Right kidney (tissue), 1 donor: ENCODE data around the gene CNTFR.

Source experiments
- DNase-seq: peaks from one replicate; pipeline ENCODE4 v3.0.0-alpha.2; 2016

The CNTFR gene

DNA sequence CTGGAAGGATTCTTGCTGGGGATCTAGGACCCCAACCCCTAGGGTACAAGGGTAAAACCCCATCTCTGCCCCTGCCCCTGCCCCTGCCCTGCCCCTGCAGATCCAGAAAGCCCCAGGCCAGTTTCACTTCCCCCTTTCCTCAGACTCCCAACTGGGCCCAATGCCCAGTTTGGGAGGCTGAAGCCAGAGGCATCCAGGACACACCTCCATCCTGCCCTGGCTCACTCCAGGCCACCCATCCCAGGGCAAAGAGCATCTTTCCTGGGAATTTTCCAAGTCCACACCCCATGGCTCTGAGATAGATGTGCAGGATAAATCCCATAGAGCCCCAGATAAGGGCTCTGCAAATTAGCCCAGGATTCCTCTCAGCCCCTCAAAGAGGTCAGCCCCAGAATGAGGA is 17.4 kb downstream of the CNTFR start:
- no peak for DNase-seq

DNA sequence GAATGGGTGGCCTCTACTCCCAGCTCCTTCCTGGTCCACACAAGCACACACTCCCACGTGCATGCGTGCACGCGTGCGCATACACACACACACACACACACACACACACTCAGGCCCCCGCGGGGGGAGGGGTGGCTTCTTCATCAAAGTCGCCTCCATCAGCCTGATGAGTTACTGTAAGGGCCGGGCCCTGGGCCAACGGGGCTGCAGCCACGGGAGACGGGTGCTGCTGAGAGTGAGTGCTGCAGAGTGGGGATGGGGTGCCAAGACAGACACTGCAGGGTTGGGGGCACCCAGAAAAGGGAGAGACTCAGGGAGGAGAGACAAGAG is 18.1 kb downstream of the CNTFR start:
- no peak for DNase-seq

DNA sequence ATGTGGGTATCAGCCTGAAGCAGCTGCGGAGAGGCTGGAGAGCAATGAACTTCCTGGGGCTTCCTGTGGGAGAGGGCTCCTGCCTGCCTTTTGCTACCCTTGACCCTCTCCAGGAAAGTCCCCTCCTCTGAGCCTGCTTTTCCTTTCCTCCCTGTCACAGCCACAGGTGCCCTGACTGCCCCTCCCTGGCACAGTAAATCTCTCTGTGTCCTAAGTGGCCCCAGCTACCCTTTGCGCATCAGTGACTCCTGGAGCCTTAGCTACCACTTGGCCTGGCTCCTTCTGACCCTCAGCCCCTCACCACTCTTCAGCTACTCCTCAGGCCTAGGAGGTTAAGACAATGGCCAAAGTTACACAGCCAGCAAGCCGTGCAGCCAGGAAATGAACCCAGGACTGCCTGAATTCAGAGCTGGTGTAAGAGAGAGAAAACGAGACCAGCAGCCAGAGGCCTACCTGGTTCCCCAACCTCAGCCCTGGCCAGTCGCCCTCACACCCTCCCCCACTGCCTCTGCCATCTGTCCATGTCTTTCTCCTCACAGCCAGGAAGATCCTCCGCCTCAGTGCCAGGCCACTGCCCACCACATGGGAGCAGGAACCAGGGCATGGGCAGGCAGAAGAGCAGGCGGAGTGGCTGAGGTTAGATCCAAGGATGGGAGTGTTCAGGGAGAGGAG is 18.6 kb downstream of the CNTFR start:
- no peak for DNase-seq

DNA sequence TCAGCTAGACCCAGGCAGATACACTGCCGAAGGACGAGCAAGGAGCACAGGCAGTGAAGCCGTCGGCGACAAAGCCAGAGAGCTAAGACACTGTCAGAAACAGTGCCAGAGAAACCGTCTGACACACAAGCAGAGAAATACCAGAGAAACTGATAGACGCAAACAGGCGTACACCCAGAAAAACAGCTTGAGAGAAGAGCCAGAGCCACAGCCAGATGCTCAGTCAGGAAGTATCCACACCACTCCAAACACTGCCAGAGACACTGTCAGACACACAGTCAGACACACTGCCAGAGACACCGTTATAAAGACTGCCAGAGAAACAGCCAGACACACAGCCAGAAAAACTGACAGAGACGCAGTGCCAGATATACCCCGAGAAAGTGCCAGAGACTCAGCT is 19.1 kb downstream of the CNTFR start:
- DNase-seq = no peak

DNA sequence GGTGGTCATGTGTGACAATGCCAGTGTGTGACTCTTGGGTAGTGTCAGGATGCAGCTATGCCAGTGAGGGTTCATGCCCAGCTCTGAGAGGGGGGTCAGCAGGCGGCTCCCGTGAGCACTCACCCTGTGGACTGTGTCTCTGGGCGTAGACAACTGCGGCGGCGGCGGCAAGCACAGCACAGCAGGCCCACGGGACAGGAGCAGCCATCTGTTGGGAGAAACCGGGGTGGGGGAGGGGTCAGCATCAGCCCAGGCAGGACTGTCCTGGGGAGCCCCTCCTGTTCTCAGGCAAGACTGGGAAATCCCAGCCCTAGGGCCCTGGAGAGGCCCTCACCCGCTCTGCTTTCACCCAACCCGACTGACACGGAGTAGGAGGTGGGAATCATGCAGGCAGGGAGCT is 20.8 kb downstream of the CNTFR start:
- no peak for DNase-seq

DNA sequence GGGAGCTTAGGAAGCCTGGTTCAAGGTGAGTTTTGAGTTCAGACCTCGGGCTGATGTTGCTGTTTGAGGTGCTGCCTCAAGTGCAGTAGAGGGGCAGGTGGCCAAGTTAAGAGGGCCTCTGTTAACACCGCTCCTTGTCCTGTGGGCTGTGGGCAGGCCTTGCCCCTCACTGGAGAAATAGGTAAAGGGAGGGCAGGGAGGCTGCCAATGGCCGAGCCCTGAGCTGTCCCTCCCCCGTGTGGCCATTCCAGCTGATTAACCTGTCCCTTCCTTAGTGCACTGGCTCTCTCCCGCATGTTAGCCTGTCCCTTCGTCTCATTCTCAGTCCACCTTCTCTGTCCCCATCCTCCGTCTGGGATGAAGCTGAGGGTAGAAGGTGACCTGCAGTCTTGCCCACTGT is 21.4 kb downstream of the CNTFR start:
- DNase-seq = no peak

GRCh38 chr9:34566972-34567371 is 22.6 kb downstream of the CNTFR start:
- DNase-seq = no peak

- no peak for DNase-seq
Observed at GRCh38 chr9:34566322-34566721, 23.2 kb downstream of the CNTFR start.

DNA sequence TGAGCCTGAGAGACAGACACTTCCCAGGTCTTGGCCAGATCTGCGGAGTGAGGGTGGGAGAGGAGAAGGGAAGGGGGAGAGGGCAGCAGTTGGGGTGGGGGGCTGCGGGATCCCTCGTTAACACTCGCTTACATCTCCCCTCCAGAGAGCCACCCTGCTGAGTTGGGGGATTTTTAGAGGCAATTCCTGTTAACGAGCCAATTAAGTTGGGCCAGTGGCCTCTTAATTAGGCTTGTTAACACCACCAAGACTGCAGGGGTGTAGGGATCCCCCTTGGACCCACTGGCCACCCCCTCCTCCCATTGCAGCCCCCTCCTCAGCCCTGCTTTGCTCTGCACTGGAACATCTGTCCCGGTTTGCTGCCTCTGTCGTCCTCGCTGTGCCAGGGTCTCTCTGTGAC is 23.7 kb downstream of the CNTFR start:
- DNase-seq = no peak

DNA sequence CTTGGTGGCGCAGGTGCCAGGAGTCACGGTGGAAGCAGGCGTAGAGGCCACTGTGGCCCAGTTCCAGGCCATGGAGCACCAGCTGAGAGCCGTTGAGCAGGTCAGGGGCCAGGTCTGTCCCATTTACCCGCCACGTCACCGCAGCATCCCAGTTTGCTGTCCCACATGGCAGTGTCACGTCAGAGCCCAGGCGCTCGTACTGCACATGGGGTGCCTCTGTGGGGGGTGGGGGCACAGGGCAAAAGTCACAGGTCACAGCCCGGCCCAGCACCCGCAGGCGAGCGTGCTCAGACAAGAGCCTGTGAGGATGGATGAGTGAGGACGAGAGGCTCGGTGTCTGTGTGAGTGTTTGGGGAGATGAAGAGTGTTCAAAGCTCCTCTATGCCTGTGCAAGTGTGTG is 24.9 kb downstream of the CNTFR start:
- no peak for DNase-seq

GRCh38 chr9:34563262-34563661 is 26.3 kb downstream of the CNTFR start:
- no peak for DNase-seq

GRCh38 chr9:34562135-34562745 is 27.3 kb downstream of the CNTFR start:
- no peak for DNase-seq

DNA sequence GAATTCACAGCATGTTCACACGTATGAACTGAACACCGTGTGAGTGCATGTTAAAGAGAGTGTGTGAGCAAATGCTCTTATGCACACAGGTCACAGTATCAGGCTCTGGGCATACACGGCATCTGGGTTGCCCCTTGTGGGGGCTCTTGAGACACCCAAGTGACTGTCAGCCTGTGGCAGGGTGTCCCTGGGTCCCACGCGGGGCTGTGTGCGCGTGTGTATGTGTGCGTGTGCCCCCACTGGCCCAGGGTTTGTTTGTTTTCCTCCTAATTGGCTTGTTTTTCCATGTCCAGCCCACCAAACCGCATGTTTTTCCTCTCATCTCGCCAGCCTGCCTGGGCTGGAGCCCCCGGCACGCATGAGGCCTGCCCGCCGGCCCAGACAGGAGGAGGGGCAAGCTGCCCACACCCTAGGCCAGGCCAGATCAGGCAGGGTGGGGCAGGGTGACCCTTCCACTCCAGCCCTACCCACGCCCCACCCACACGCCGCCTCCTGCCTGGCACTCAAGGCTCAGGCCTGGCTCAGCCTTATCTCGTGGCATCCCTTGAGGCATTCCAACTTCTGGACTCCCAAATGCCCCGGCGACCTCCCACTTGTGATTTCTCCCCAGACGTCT is 28.8 kb downstream of the CNTFR start:
- DNase-seq = no peak

DNA sequence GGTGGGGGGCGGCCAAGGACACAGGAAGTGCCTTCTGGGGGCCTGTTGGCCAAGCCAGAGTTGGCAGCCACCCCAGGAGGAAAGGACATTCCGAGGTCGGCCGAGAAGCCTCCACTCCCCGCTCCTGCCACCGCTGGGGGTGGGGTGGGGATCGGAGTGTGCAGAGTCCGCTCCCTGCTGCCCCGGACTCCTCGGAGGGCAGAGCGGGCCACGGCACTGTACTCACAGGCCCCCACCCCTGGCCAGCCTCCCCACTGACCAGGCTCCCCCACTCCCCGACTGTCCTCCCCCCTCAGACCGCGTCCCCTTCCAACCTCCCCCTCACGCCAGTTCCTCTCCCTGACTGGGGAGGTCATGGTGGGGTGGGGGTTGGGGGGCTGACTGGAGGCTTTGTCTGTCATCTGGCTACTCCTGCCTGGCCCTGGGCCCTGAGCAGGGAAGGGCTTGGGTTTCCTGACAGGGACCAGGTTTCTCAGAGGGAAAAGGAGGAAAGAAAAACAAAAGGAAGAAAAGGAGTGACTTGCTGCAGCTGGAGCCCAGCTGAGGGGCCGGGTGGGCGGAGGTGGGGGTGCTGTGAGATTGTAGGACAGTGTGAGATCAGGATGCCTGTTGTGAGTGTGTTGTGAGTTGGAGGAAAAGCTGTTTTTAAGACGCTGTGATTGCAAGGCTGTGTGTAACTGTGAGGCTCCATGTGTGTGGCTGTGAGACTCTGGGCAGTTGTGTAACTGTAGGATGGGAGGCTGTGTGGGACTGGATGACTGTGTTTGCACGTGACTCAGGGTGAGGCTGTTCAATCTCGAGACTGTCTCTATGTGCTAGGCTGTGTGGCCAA is 29.7 kb downstream of the CNTFR start:
- DNase-seq = no peak

GRCh38 chr9:34558919-34559623 is 30.5 kb downstream of the CNTFR start:
- peak; percentile 77 for DNase-seq

- no peak for DNase-seq
Observed at GRCh38 chr9:34558364-34558763, 31.2 kb downstream of the CNTFR start.

DNA sequence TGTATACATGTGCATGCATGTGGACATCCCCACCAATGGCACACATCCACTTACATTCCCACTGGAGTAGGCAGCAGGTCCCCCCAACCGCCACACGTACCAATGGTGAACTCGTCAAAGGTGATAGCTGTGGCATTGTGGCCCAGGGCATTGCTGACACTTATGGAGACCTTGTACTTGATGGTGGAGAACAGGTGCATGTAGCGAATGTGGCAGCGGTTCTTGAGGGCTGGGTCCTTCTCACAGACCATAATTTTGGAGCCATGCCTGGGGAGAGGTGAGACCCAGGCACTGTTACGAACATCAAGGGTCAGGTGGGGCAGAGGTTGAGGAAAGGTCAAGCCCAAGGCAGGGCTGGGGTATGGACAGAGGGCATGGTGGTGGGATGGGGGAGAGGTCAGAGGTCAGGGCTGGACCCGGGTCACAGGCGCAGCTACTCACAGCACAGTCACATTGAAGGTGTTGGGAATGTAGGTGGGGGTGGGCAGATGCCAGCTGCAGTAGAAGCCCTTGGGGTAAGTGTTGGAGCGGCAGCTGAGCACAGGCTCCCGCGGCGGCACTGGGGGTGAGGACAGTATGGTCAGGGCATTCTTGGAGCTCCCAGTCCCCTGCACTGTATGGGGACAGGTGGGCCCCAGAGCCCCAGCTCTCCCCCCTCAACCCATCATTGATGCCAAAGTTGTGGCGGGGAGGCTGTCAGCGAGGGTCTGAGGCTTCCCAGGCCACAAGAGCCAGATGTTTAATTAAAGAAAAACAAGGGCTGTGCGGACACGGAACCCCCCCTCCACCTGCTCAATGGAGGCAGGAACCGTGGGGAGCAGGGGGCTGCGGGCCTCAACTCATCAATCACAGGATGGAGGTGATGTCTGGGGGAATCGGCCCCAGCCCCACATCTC is 31.9 kb downstream of the CNTFR start:
- DNase-seq = no peak

- DNase-seq = no peak
Observed at GRCh38 chr9:34556949-34557348, 32.6 kb downstream of the CNTFR start.

DNA sequence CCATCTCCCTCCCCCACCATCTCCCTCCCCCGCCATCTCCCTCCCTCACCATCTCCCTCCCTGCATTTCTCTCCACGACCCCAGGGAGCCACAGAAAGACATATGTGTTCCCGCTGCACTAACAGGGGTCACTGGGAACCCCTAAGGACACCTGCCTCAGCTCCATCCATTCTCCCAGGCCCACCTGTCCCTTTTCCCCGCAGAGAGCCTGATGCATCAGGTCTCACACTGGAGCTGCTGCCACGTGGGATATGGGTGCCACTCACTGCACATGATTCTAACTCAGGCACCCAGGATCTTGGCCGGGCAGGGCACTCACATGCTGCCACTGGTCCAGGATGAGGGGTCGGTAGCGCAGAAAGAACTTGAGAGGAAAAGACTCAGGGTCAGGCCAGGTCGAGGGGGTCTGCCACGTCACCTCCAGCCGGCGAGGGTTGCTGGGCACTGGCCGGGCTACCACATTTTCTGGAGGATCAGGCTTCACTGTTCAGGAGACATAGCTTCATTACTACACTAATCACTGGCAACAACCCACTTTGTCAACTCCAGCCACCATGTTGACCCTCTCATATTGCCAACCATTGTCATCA is 33.5 kb downstream of the CNTFR start:
- no peak for DNase-seq

DNA sequence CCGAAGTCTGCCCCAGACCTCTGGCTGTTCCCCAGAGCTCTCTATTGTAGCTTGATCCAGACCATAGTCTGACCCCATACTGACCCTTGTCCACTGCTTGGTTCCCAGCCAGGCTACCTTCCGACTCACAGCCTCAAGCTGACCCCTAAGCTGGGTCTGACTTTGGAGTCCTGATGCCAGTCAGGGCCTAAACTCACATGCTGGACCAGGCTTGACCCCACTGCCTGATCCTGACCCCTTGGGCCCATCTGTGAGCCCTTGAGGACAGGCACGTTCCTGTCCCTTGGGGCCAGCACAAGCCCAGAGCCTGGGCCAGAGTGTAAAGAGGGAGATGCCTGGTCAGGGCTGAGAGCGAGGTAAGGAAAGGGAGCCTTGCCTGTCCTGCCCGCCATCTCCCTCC is 34.0 kb downstream of the CNTFR start:
- no peak for DNase-seq

GRCh38 chr9:34555002-34555348 is 34.5 kb downstream of the CNTFR start:
- no peak for DNase-seq
